Fibroblast of pulmonary artery (primary cell): ENCODE results near the gene SUGCT.
A peak's percentile ranks its signal among the peaks of the same experiment; 100 is the strongest.

Experiments
- DNase-seq: peaks from one replicate; pipeline ENCODE4 v3.0.0-alpha.2; 2010; ENCODE audit warnings: low read depth
- H3K4me3 ChIP-seq: replicated peaks from 2 replicates; pipeline ENCODE4 v1.5.1; 2011; ENCODE audit warnings: low read depth, mild to moderate bottlenecking, control low read depth, low read length, moderate library complexity
- TF ChIP-seq, protein P1 (sequence below): IDR thresholded peaks from 2 replicates; pipeline ENCODE4 v1.5.1; 2011; ENCODE audit warnings: mild to moderate bottlenecking, control low read depth, low read length, inconsistent platforms; ENCODE audit errors: missing control alignments

SUGCT gene

DNA sequence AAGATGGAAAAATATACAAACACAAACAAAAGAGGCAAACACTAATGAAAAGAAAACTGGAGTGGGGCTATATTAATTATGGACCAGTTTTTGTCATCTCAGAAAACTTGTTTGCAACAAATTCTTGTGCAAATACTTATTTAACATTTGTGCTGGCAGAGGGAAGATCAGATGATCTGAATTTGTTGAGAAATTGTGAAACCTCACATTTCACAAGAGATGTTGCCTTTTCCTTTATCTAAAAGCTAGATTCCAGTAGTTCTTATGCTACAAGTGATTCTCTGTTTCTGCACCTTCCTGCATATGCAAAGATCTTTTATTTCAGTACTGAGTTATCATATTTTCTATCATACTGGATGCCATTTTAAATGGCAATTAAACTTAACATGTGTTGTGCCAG is 320.7 kb downstream of the SUGCT start:
- no peak overlapping the region for H3K4me3 ChIP-seq
- peak; percentile 73 for DNase-seq
- TF ChIP-seq, protein P1, sequence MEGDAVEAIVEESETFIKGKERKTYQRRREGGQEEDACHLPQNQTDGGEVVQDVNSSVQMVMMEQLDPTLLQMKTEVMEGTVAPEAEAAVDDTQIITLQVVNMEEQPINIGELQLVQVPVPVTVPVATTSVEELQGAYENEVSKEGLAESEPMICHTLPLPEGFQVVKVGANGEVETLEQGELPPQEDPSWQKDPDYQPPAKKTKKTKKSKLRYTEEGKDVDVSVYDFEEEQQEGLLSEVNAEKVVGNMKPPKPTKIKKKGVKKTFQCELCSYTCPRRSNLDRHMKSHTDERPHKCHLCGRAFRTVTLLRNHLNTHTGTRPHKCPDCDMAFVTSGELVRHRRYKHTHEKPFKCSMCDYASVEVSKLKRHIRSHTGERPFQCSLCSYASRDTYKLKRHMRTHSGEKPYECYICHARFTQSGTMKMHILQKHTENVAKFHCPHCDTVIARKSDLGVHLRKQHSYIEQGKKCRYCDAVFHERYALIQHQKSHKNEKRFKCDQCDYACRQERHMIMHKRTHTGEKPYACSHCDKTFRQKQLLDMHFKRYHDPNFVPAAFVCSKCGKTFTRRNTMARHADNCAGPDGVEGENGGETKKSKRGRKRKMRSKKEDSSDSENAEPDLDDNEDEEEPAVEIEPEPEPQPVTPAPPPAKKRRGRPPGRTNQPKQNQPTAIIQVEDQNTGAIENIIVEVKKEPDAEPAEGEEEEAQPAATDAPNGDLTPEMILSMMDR = no peak

DNA sequence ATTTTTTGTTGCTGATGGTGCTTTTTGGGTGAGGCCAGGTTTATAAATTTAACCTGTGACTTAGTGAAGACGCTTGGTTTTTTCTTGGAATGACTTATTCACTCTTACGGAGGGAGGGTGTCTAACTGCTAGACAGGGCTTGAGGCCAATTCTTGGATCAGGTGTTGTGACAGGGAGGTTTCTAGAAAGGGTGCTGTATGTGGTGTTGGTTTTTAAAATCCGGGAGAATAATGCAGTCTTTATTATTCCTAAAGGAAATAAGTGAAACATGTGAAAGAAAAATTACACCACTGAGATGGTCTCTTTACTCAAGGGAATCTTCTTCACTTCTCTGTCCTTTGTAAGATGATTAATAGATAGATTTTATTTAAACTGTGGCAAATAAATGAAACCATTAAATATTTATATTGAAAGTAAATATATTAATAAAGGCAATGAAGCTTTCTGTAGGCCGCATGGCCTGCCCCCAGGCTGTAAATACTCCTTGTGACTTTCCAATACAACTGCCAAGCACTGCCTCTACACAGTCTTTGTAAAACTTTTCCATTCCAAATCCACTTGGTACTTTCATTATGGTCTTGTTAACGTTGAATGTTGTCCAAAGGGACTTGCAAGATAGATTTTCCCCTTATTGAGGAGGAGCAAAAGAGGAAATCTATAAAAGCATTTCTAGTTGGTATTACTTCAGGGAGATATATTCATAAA is 323.1 kb downstream of the SUGCT start:
- no peak for DNase-seq
- H3K4me3 ChIP-seq = no peak overlapping the region
- TF ChIP-seq, protein P1 = no peak

DNA sequence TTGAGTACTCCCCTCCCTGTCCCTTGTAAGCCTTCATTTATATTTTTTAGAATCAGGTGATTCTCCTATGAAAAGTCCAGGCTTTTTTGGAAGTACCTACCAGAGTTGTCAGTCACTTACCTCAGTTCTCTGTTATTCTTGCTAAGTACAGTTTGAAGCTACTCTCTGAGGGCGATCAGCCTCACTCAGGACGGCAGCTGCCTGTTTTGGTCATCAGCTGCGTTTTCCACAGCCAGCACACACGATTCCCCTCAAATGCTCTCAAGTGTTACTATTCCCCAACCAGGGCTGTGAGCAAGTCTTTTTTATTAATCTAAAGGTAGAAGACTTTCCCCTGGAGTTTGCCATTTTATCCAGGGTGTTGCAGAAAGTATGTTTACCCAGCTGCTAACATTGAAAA is 328.6 kb downstream of the SUGCT start:
- no peak overlapping the region for H3K4me3 ChIP-seq
- TF ChIP-seq, protein P1 = no peak
- no peak for DNase-seq

DNA sequence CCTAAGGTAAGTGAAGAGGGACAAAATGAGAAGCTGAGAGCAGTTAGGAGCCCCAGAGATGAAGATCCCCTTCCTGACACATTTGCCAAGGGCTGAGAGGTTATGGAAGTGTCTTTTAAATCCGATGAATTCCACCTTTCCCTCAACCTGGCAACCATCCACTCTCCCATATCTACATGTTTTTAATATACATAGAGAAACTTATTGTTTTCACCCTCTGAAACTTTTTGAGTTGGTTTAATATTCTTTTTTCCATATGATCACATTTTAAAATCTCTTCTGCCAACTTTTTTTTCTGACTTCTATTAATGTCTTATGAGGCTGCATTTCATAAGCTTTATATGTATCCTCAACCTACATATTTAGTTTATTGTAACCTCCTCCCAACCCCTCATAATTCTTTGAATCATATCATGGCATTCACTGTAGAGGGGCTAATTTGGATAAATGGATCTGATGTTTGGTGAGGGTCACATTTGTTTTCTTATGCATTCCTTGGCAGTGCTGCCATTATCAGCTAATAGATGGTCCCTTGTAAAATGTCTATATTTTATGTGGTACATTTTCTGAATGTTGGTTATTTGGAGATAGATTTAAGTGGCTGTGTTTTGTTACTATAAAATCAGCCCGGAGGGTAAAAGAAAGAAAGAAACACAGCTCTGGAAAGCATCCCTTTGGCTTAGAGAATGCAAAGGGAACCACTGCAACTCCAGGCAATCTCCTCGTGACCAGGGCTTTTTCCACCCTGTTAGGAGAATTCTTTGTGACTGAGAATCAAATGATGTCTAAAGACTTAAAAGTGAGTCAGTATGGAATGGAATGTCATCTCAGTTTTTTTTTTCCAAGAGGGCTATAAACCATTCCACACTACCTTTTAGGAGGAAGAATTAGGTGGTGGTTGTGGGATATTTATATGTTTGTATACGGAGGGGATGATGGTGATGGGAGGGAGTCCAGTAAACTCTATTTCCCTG is 334.4 kb downstream of the SUGCT start:
- DNase-seq = peak; percentile 52
- TF ChIP-seq, protein P1 = no peak
- no peak overlapping the region for H3K4me3 ChIP-seq

DNA sequence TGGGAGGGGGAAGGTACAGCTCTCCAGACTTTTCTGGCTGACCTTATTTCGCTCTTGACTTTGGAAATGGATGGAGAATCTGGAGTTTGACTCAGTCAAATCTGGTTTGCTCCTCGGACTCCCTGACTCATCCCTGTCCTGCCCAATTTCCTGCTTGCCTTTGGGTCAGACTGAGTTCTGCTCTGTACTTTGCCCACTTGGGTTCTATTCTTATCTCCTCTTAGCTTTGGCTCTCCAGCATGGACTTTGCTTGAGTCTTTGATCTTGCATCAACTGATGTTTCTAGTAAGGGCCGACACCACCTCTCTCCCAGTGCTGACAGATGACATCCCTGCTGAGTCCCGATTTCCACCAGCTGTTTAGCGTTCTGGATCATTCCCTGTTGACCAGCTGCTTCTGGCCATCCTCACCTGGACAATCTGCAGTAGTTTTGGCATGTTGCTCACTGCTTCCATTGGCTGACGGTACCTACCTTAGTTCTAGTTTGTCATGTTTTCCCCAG is 335.3 kb downstream of the SUGCT start:
- H3K4me3 ChIP-seq = no peak overlapping the region
- TF ChIP-seq, protein P1 = no peak
- no peak for DNase-seq

DNA sequence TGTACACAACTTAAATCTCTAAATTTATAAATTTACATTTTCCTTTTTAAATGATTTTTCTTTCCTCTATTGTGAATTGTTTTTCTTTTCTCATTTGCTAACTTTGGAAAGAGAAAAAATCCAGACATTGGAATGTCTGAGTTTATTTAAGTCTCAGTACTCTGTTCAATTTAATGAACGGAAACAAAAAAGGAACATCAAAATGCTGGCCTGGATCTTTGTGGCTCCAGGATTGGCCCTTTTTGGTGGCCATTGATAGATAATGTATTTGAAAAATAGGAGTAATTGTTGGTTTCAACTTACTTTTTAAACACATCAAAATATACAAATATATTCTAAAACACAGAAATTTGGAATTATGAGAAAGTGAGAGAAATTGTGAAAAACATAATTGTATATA is 336.0 kb downstream of the SUGCT start:
- DNase-seq = no peak
- no peak overlapping the region for H3K4me3 ChIP-seq
- TF ChIP-seq, protein P1 = no peak
